Femur (tissue), 1 donor: Measurements from ENCODE around the gene PRDM16.
"Not testable (repeated sequence)": the region's sequence is repeated elsewhere in the genome, so short reads cannot be mapped to it uniquely, and the experiment has no call there.

Experiments used
- DNase-seq: peaks from one replicate; pipeline ENCODE4 v3.0.0-alpha.2; 2017

PRDM16 gene

DNA sequence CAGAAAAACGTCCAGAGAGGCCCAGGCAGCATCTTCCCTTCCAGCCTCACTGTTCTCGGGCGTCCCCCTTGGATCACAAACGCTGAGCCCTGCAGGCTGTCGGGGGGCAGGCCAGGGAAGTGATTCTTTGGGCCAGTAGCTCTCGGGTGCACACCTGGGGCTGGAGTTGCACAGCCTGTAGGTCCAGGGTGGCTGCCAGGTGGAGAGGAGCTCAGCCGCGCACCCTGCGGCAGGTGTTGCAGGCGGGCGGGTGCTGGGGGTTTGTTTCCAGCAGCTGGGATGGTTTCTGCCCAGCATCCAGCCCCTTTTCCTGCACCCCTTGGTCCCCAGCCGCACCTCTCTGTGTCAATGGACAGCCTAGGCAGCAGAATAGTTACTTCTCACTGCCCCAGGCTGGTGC lies 15.7 kb downstream of the PRDM16 start:
- no peak for DNase-seq

DNA sequence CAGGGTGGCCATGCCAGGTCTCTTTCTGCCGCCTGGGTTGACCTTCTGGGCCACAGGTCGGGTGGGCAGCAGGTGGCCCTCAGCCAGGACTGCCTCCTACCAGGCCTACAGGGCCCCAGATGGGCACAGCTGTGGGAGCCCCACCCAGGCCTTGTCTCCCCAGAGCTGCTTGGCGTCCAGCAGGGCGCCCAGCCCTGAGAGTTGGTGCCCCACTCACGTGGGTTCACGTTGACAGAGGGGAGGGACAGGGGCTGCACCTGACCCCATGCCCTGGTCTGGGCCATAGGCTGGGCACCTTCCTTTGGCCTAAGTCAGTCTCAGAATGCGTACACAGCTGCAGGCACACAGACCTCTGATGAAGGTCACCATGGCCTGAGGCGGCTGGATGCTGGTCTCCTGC lies 16.7 kb downstream of the PRDM16 start:
- no peak for DNase-seq

- no peak for DNase-seq
Observed at GRCh38 chr1:3086272-3086974, 17.4 kb downstream of the PRDM16 start.

GRCh38 chr1:3087049-3087448 lies 18.0 kb downstream of the PRDM16 start:
- no peak for DNase-seq

GRCh38 chr1:3087946-3088668 lies 19.1 kb downstream of the PRDM16 start:
- not testable (repeated sequence) for DNase-seq

DNA sequence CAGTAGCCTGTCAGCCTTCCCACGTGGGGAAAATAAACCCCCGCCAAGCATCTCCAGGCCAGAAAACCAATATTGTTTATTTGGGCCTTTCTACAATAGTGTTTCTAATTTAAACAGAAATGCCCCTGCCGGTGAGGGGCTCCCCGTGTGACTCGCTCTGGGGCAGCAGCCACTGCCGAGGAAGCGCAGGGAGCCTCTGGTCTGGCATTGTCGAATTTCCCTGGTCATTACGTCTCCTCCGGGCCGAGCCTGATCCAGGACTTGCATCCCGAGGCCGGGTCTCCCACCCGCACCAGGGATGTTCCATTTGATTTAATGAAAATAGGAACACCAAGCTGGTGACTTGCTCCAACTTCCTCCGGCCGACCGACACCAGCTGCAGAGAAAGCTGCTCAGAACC lies 20.5 kb downstream of the PRDM16 start:
- no peak for DNase-seq

DNA sequence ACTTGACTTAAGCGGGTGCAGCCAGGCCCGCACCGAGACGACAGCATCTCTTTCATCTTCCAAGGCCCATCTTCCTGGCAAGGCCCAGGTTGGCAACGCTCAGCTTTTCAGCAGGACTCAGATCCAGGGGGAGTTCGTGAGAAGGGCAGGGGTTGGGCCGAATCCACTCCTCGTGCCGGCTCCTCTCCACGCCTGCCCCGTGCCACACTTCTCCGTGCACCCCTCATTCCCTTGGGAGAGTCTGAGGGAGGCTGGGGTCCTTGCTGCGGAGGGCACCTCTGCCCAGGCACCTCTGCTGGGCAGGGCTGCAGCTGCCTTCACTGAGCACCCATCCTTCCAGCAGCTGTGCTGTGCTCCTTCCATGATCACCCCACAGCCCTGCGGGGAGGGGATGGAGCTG lies 22.3 kb downstream of the PRDM16 start:
- DNase-seq, result no peak

DNA sequence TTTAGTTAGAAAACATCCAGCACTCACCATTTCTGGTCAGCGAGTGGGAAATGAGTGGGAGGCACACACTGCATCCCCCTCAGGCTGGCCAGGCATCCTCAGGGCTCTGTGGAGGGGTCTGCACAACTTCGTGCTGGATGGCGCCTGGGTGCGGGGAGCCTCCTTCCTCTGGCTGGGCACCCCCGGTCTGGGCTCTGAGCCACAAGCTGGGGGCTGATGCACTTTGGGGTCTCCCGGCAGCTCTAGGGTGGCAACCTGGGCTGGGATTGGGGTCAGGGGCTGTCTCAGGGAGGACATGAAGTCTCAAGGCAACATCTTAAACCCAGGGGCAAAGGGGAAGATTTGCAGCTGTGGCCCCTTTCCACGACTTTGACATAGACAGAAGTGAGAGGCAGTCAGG lies 23.5 kb downstream of the PRDM16 start:
- no peak for DNase-seq

GRCh38 chr1:3093898-3094626 lies 25.1 kb downstream of the PRDM16 start:
- no peak for DNase-seq

DNA sequence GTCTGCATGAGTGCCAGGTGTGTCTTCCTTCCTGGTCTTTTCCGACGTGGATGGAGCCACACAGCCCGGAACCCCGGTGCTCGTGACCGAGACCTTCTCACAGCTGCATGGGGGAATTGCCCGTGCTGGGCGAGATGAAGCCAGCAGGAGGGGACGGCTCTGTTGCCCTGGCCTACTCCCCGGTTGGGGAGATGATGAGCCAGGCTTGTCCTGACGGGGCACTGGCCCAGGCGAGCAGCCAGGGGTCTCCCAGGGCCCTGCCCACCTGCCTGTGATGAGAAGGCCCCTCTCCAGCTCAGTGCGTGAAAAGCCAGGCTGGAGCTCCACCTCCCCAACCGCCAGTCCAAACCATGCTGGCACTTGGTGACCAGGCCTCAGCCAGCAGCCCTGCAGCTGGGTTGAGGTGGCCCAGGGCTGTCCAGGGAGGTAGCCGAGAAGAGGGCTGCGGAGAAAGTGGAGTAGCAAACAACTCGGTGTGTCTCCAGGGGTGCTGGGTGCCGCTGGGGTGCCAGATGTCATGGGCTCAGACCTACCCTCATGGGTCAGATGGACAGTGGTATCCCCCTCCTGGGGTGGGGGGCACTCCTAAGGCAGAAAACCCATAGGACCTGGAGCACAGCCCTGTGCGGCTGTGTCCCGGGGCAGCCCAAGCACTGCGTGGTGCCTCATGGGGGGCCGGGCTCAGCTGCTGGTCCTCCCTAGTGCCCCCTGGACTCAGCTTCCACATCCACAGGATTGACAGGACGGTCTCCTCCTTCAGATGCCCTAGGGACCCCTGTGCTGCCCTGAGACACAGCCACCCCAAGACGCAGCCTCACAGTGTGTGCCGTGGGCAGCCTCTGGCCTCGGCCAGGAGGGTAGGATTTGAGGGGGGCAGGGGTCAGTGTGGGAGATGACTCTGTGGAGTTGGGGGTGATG lies 26.1 kb downstream of the PRDM16 start:
- no peak for DNase-seq

- no peak for DNase-seq
Observed at GRCh38 chr1:3096345-3096744, 27.3 kb downstream of the PRDM16 start.

DNA sequence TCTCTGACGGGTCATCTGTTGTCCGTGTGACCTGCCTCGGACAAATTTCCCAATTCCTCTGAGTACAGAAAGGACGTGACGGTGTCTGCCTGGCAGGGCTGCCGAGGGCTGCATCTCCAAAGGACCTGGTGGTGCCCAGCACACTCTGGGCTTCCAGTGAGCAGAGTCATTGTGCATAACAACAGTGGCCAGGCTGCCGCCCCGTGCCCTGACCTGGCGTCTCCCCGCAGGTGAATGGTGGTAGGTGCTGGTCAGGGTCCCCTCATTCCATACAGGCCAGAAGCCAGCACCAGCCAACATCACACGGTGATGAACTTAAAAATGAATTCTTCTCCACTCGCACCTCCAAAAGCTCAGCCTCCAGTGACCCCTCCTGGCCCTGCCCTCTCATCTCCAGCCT lies 28.2 kb downstream of the PRDM16 start:
- no peak for DNase-seq

- DNase-seq, result no peak
Observed at GRCh38 chr1:3097861-3098260, 28.9 kb downstream of the PRDM16 start.

DNA sequence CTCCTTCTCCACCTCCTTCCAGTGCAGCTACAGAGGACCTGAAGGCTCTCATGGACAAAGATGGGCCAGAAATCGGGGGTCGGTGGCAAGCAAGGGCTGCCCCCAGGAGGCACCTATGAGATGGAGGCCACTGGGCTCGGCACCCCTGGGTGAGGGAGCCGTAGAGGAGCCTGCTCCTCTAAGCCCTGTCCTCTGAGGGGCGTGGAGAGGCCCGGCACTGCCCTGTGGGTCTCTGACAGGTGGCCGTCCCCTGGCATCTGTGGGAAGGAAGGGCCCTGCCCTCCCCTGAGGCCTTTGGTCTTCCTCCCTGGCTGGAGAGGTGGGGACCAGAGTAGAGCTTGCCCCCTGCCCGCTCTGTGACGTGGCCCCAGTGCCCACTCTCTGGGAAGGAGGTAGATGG lies 30.9 kb downstream of the PRDM16 start:
- DNase-seq, result no peak

GRCh38 chr1:3101124-3101939 lies 32.3 kb downstream of the PRDM16 start:
- no peak for DNase-seq

DNA sequence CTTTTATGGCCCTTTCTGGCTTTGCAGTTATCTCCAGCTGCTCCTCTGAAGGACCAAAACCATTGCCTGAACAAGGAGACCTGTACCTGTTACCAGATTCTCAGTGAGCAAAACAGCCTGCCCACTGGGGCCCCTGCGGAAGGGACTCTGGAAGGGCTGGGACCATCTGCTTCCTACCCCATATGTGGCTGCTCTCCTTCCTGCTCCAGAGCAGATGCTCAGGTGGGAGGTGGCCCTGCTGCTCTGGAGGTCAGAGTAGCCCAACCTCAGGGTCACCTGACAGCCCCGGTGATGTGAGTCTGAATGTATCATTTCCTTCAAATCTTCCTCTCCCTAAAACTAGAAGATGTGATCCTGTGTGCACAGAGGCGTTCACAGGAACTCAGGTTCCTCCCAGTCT lies 33.6 kb downstream of the PRDM16 start:
- DNase-seq, result no peak

DNA sequence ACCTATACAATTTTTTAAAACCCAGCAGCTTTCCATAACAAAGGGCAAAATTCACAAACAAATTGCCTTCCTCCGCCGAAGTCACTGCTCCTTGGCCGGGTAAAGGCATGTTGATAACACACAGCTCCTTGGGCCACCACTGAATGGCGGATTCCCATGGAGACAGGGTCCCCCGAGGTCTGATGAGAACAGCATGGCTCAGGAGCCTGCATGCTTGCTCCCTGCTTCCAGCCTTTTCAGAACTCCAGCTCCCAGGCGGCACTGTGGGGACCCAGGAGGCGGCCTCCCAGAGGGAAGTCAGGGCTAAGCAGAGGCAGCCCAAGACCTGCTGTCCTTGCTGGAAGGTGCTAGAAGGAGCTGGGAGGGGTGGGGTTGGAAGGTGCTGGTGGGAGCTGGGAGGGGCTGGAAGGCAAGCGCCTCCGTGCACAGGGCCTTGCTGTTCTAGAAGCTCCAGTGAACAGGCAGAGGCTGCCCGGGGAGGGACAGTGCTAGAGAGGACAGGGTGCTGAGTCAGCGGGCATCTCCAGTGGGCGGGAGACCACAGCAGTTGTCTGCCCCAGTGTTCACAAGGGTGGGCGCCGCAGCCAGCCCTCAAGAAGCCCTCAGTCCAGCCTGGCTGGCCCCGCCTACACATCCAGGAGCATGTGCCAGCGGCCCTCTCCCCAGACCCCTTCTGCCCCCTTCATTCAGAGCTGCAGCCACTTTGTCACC lies 35.1 kb downstream of the PRDM16 start:
- DNase-seq, result no peak

GRCh38 chr1:3105167-3105863 lies 36.3 kb downstream of the PRDM16 start:
- DNase-seq, result peak; percentile 63

- no peak for DNase-seq
Observed at GRCh38 chr1:3106216-3106615, 37.2 kb downstream of the PRDM16 start.

DNA sequence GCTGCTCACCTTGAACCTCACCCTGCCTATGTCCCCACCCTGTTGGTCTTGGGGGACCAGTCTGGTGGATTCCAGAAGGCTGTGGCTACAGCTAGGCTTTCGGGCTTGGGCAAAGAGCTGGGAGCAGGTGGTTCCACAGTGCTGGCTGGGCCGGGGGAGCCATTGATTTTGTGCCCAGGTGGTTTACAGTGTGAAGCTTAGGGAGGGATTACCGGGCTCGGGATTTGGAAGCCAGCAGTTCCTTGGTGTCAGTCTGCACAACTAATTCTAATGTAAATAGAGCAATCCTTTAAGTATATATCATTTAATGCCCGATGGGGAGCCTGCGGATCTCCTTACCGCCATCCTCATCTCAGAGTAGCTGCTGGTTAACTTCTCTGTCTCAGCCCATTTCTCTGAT lies 38.2 kb downstream of the PRDM16 start:
- no peak for DNase-seq

GRCh38 chr1:3109355-3109754 lies 40.4 kb downstream of the PRDM16 start:
- DNase-seq, result no peak
